Psoas muscle (tissue), 8 donors: ENCODE measurements around the gene PKD1L1. TPM values are rescaled to one million over a fixed set of nuclear protein-coding genes. Genes with fewer than 3 reads are reported as not detected.

Experiments
- ATAC-seq, 4 donors: fragments of 200-7000 bp; cut with Tn5 transposase; one replicate each; pipeline ENCODE4 v1.9.1; 2020; ENCODE audit warnings: moderate library complexity in 3 of 4, mild to moderate bottlenecking in 2 of 4
- DNase-seq, 2 donors: peaks; one replicate each; pipeline ENCODE4 v3.0.0-alpha.2; 2020
- H3K27ac ChIP-seq: fragments of 200-600 bp; one replicate; pipeline ENCODE4 v1.8.0; 2022
- H3K27me3 ChIP-seq, 3 donors: fragments of 200-600 bp in 1 of 3; one replicate each; pipeline versions ENCODE4 v1.6.1 to v1.8.0; 2013 to 2022; ENCODE audit warnings: low read length in 2 of 3, mild to moderate bottlenecking in 2 of 3, moderate library complexity in 1 of 3; ENCODE audit not compliant: insufficient read depth in 3 of 3
- H3K36me3 ChIP-seq, 2 donors: fragments of 200-600 bp in 1 of 2; one replicate each; pipeline versions ENCODE4 v1.6.1 to v1.8.0; 2013 to 2022; ENCODE audit warnings: low read depth in 1 of 2, mild to moderate bottlenecking in 1 of 2, moderate library complexity in 1 of 2; ENCODE audit not compliant: insufficient read depth in 1 of 2
- H3K4me1 ChIP-seq: fragments of 200-600 bp; one replicate; pipeline ENCODE4 v1.8.0; 2022
- H3K4me3 ChIP-seq: fragments of 200-600 bp; one replicate; pipeline ENCODE4 v1.8.0; 2022; ENCODE audit warnings: mild to moderate bottlenecking
- H3K9me3 ChIP-seq: fragments of 200-600 bp; one replicate; pipeline ENCODE4 v1.8.0; 2022
- CTCF ChIP-seq: fragments of 200-600 bp; IDR thresholded peaks from one replicate; pipeline ENCODE4 v1.8.0; 2022; ENCODE audit warnings: antibody characterized with exemption
- WGBS, 3 donors: extraction: QIAGEN DNeasy Blood & Tissue Kit; methylation state at CpG; one replicate each; pipeline versions ENCODE4 v1.1.6 to v1.1.7; 2013; 5-methylcytosine and 5-hydroxymethylcytosine counted together
- intact Hi-C, 2 donors: fragments of 100-400 bp; cut with DNase I; formaldehyde crosslinking; loops; one replicate each; pipeline versions ENCODE4 v1.11.0 to v1.14.2; 2022
- polyA plus RNA-seq, 3 donors: library from polyadenylated mRNA; stranded (reverse); fragments of 200-250 nt; gene quantifications; one replicate each; pipeline ENCODE4 v1.2.3, GENCODE V29; 2013
- total RNA-seq, 4 donors: library from RNA; stranded (reverse); fragmentation: NEBNext Ultra II Directional in 2 of 4; extraction: Animal tissue kit (Norgen Biotek cat#: 25700) in 2 of 4; gene quantifications; one replicate each; pipeline versions ENCODE4 v1.2.1 to v1.2.4, GENCODE V29; 2021 to 2023
- donor health status: healthy with polysubstance abuse.
- donor health status: DM: no; HTN: no; CAD: no; lungs with moderate emphysema.
- donor health status: Bipolar disorder and iron deficiency.
- donor health status: healthy.
- donor health status: DM: yes; HTN: yes; CAD: no.
- donor health status: DM: no; HTN: no; CAD: no.
- donor health status: DM: no; HTN: no; CAD: no.
- donor health status: DM: yes; HTN: yes; CAD: no.

The PKD1L1 gene
- total and polyA plus RNA-seq, 7 donors = 0.56 to 1.4 (median 0.79) TPM

DNA sequence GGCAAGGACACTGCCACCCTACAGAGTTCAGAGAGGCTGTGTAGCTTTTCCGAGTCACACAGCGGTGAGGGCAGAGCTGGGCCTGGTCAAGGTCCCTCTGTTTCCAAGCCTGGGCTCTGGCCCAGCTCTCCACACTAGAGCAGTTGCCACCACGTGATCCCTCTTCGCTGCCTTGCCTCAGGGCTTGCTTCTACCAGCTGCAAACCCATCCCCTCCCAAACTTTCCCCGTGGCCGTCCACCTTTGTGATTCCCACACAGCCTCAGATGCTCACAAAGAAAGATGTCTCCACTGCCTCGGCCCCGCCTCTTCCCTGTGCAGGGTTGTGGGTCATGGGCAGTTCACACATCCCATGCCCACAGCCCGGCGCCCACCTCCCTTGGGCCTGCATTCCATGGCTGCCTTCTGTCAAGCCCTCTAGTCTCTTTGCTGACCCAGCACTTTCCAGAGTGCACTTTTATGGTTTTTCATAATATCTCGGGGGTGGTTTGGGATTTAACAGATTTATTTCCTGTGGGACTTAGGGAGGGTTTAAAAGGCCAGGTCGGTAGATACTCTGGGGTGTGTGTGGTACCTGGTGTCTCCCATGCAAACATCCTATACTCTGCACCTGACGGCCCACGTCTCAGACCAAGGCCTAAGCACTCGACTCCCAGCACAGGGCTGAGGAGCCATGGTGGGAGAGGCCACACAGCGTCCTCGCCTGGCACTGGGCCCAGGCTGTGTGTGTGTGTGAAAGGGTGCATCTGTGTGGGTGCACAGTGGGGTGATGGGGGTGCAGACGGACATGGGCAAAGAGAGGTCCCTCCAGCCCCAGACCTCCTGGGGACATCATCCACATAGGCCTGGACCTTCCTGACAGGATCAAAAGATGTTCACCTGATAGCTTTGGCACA is 59.6 kb downstream of the PKD1L1 start:
- WGBS, 3 donors = 84 to 88% (median 85%) methylated on average over 18 of the region's 18 CpGs
- no peaks in the 10 kb centered on the region for H3K36me3 ChIP-seq
- H3K27ac ChIP-seq = no peak overlapping the region
- TF ChIP-seq CTCF = no peak
- ATAC-seq = no peak
- DNase-seq = no peak
- H3K27me3 ChIP-seq = no peaks in the 10 kb centered on the region
- no peaks in the 10 kb centered on the region for H3K9me3 ChIP-seq
- no peak overlapping the region for H3K4me3 ChIP-seq
- intact Hi-C loops = no loop called here
- peaks cover 20% of the 10 kb centered on the region for H3K4me1 ChIP-seq

DNA sequence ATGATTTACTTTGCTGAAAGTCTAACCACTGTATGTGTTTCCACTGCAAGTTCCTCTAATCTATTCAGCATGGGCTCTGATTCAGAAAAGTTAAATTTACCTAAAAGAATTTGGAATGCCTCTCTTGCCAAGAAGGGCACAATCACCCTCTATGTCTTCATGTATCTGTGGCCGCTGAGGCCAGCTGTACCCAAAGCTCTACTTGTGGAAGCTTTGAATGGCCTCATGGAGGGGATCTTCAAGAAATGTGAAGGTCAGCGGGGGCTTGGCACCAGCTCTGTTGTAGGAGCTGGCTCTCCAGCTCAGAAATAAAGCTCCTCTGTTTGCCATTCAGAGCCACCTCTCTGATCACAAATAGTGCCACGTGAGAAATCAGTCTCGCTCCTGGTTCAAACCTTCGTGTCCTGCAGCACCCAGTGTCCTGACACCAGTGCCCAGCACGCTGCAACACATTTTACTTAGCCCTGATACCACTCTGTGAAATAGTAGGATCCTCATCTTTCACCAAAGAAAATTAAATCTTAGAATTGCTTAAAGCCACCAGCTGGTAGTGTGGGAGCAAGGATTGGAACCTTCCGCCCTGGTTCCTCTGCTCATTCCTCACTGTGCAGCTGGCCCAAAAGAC is 61.1 kb downstream of the PKD1L1 start:
- ATAC-seq (no peak), DNase-seq (no peak)
- WGBS, 3 donors = 58 to 73% (median 58%) methylated on average over 7 of the region's 7 CpGs
- Histone ChIP-seq H3K4me3 (no peak overlapping the region), H3K4me1 (peaks cover 20% of the 10 kb centered on the region), H3K27me3 (no peaks in the 10 kb centered on the region), H3K27ac (peak overlapping the region; percentile 87), H3K36me3 (no peaks in the 10 kb centered on the region), H3K9me3 (no peaks in the 10 kb centered on the region)
- no peak for TF ChIP-seq CTCF
- intact Hi-C loops = no loop called here

DNA sequence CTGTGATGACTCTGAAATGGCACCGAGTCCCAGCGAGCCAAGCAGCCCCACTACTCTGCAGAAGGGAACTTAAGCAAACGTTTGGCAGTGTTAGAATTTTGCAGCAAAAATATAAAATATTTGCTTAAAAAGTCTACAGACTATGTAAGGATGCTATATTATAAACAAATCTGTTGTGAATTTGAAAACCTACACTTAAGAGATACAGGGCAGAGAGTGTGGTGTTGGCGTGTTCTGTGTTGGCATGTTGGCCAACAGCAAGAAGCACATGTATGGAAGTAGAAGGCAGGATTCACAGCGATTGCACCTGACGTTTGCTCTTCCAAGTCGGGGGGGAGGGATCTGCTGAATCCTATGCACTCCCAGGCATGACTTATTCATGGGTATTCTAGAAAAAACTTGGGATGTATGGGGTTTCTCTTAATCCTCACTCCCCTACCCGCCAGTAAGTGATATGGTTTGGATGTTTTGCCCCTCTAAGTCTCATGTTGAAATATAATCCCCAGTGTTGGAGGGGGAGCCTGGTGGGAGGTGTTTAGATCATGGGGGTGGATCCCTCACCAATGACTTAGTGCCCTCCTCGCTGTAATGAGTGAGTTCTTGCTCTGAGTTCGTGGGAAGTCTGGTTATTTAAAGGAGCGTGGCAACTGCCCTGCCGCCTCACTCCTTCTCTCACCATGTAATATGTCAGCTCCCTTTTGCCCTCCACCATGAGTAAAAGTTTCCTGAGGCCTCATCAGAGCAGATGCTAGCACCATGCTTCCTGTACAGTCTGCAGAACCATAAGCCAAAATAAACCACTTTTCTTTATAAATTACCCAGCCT is 62.1 kb downstream of the PKD1L1 start:
- intact Hi-C loops = no loop called here
- no peak overlapping the region for H3K4me3 ChIP-seq

More for the DNA sequence above, 62.1 kb downstream of the PKD1L1 start:
- Histone ChIP-seq H3K36me3 (no peaks in the 10 kb centered on the region), H3K27me3 (no peaks in the 10 kb centered on the region), H3K9me3 (no peaks in the 10 kb centered on the region), H3K4me1 (peaks cover 20% of the 10 kb centered on the region), H3K27ac (peak overlapping the region; percentile 87)
- ATAC-seq = peak in 1 of 4 donors; percentile 27
- no peak for DNase-seq
- 71 to 83% (median 76%) methylated on average over 12 of the region's 12 CpGs for WGBS, 3 donors
- no peak for TF ChIP-seq CTCF
